HG02623 (cell line): ENCODE measurements around the gene THOC6.

ENCODE experiments used
- ATAC-seq: cut with Tn5 transposase; IDR thresholded peaks from one replicate; pipeline ENCODE4 v1.9.1; 2021; ENCODE audit warnings: moderate library complexity; ENCODE audit not compliant: unreplicated experiment

Gene THOC6

DNA sequence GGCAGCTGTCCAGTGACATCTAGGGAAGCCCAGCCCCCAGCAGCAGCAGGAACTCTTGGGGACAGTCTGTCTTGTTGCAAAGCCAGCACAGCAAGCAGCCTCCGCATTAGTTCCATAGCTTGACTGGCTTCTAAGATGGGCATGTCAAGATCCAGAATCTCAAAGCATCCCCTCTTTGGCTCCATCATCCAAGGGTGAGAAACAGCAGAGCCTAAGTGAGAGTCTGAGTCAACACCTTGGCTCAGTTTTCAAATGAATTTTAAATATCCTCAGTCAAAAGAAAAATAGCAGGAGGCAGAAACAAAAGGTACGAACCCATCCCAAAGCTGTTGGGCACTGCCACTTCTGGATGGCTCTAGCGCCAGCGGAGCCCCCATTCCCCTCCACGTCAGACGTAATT is 8.9 kb upstream of the THOC6 start:
- ATAC-seq, result no peak

DNA sequence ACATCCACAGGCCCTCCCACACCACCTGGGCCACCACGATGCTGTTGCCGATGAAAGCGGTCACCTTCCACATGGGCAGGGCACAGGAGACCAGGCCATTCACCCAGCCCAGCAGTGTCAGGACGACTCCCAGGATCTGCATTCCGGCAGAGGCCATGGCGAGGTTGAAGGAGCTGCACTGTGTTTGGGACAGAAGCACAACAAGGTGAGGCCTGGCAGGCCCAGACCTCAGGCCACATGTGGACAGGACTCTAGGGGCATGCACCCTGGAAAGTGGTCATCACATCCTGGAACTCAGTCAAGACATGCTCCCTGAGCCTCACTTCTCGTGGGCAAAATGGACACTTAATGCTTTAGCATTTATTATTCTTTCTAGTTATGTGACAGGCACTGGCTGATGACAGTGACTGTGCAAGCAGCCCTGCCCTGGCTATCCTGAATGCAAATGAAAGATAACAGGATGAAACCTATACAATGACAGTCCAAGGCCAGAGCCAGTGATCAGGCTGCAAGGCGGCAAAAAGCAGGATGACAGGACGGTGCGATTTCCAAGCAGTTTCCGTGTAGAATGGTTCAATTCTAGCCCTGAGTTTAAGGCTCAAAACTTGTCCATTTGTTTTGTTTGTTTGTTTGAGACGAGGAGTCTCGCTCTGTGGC is 7.8 kb upstream of the THOC6 start:
- no peak for ATAC-seq

DNA sequence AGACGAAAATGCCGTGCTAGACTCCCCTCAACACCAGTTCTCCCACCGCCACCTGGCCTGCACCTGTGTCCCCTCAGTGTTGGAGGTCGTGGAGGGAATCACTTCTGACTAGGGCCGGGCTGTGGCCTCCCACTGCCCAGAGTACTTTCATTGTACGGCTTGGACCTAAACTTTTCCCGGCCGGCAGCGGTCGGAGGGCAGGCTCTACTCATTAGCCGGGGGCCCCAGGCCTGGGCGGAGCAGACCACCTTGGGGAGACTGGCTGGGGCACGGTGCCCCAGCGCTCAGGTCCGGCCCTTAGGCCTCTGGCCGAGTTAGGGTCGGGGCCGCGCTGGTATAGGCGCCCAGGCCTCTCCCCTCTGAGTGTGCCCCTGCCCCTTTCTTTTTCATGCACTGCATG is 6.5 kb upstream of the THOC6 start:
- no peak for ATAC-seq

DNA sequence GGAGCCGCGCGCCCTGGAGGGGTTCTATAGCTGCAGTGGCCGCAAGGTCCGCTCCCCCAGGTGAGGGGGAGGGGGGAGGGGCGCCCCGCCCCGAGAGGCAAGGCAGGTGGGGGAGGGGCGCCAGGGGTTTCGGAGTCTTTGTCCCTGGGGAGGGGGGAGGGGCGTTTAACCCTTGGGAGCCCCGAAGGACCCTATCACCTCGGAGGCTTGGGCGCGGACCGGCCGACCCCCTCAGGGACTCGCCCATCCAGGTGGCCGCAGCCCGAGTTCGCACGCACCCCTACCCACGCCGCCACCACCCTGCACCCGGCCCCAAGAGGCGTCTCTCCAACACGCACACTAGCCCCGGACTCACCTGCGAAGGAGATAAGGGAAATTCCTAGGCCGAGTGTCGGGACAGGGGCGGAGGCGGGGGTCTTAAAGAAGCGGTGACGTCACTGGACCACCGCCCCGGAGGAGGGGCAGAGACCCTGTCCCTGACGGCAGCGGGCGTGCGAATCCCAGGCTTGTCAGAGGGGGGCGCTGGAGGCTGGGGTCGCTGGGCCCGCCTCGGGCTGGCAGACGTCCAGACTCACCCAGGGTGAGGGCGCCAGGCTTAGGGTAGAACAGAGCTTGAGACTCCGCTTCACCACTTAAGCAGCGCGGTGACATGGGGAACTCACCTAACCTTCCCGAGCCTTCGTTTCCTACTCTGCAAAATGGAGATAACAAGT is 5.9 kb upstream of the THOC6 start, which contains the start of gene CLDN6:
Gene CLDN6 (minus strand): TSS at position 390 of the 713 bp plus-strand sequence. CDS start 2,162 bp downstream, outside the sequence.
- ATAC-seq, result no peak

DNA sequence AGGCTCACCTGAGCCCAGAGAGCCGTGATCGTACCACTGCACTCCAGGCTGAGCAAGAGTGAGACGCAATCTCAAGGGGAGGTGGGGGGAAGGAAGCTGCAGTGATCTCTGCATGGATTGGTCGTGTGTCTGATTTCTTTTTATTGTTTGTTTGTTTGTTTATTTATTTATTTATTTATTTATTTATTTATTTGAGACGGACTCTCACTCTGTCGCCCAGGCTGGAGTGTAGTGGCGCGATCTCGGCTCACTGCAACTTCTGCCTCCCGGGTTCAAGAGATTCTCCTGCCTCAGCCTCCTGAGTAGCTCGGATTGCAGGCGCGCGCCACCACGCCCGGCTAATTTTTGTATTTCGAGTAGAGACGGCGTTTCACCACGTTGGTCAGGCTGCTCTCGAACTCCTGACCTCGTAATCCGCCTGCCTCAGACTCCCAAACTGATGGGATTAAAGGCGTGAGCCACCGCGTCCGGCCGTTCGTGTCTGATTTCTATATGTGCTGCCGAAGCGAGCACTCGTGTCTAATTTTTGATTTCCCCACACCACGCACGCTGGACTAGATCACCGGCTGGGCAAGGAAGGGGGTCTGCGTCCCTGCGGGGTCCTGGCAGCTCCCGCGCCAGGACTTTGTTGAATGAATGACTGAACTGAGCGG is 4.1 kb upstream of the THOC6 start:
- no peak for ATAC-seq

DNA sequence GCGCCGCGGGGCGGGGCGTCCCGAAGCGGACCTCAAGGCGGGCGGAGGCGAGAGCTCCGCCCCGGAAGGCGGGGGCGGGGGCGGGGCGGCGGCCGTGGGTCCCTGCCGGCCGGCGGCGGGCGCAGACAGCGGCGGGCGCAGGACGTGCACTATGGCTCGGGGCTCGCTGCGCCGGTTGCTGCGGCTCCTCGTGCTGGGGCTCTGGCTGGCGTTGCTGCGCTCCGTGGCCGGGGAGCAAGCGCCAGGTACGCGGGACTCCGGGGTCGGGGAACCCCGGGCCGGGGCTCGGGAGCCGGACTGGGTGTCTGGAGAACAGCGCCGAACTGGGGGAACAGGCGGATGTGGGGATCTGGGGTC is 3.6 kb upstream of the THOC6 start, which contains the start of gene TNFRSF12A:
Gene TNFRSF12A (plus strand): TSS at position 122 of the 357 bp plus-strand sequence. CDS start 30 bp downstream, at position 152.
- no peak for ATAC-seq

DNA sequence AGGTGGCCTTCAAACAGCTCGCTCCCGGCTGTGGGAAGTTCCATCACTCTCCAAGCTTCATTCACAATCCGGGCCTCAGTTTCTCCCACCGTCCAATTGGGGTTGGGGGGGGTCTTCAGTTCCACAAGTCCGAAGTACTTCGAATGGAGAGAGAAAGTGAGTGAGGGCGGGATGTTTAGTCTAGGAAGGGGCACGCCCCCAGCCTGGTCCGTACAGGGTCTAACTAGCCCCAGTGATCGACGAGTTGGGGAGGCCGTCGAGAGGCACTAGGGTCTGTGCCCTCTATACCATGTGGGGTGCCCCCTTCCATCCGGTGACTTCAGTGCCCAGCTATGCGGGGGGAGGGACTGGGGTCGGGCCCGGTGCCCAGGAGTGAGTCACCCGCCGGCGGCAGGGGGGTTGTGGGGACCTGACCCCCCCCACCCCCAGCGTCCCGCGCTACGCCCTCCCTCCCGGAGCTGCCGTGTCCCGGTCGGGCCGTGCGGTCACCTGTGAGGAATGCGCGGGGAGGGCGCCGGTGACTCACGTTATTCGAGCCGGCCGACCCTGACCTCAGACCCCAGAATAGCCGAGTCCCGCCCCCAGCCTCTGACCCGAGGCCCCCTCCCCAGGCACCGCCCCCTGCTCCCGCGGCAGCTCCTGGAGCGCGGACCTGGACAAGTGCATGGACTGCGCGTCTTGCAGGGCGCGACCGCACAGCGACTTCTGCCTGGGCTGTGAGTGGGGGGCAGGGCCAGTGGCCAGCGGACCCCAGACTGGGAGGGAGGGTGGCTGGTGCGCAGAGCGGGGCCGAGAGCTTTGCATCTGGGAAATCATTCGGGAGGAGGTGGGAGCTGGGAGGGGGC is 3.0 kb upstream of the THOC6 start:
- ATAC-seq, result no peak

DNA sequence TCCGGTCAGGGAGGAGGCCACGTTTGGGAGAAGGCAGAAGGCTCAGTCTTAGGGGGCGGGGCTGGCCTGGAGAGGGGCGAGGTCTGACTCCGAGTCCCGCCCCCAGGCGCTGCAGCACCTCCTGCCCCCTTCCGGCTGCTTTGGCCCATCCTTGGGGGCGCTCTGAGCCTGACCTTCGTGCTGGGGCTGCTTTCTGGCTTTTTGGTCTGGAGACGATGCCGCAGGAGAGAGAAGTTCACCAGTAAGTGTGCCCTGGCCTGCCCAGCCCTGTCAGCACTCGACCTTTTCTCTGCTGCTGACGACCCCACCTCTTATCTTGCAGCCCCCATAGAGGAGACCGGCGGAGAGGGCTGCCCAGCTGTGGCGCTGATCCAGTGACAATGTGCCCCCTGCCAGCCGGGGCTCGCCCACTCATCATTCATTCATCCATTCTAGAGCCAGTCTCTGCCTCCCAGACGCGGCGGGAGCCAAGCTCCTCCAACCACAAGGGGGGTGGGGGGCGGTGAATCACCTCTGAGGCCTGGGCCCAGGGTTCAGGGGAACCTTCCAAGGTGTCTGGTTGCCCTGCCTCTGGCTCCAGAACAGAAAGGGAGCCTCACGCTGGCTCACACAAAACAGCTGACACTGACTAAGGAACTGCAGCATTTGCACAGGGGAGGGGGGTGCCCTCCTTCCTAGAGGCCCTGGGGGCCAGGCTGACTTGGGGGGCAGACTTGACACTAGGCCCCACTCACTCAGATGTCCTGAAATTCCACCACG is 2.2 kb upstream of the THOC6 start:
- no peak for ATAC-seq

DNA sequence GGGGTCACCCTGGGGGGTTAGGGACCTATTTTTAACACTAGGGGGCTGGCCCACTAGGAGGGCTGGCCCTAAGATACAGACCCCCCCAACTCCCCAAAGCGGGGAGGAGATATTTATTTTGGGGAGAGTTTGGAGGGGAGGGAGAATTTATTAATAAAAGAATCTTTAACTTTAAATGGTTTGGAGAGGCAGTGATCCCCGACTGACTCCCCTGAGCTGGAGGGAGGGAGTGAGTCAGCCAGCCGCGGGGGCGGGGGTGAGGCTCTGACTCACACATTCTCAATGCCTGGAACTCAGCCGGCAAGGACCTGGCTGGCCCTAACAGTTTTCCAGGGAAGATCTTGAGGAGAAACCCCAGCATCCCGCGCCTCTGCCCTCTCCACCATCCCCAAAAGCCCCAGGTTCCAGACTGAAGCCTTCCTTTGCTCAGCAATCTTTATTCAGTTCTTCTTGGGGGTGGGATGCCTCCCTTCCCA is 1.6 kb upstream of the THOC6 start:
- ATAC-seq, result no peak

DNA sequence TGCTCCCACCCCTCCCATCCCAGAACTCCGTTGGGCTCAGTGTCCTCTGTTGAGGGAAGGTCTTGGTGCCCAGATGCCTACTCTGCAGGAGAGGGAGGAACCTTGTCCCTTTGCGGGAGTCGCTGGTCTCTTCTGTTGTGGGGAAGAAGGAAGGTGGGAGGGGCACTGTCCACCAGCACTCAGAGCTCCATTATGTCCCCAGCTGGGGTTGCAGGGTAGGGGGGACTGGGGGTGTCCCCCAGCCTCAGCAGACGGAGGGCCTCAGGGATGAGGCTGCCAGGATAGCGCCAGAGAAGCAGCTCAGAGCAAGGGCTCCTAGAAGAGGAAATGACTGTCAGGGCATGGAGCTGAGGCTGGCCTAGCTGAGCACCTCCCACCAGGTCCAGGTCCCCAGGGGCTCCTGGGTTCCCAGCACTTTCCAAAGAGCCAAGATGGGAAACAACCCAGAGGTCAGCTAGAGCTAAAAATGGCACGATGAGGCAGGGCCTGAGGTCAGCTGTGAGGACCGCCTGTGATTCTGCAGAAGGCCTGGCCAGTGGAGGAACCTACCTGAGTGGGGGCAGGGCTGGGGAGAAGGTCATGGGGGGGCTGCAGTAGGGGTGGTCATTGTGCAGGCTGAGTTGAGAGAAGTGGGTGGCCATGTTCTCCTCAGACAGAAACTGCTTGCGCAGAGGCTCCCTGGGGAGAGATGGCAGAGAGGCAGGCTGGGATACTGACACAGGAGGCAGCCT is 986 bp upstream of the THOC6 start:
- ATAC-seq, result no peak

DNA sequence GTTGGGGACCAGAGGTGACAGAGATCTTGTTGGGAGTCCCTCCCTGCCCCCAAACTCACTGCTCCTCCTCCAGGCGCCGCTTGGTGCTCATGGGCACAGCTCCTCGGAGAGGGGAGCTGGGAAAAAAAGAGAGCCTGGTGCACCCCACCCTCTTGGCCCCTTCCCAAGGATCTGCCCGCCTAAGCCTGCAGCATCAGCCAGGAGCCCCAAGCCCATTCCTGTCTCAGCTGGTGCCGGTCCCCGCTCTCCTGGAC is 493 bp upstream of the THOC6 start:
- no peak for ATAC-seq

DNA sequence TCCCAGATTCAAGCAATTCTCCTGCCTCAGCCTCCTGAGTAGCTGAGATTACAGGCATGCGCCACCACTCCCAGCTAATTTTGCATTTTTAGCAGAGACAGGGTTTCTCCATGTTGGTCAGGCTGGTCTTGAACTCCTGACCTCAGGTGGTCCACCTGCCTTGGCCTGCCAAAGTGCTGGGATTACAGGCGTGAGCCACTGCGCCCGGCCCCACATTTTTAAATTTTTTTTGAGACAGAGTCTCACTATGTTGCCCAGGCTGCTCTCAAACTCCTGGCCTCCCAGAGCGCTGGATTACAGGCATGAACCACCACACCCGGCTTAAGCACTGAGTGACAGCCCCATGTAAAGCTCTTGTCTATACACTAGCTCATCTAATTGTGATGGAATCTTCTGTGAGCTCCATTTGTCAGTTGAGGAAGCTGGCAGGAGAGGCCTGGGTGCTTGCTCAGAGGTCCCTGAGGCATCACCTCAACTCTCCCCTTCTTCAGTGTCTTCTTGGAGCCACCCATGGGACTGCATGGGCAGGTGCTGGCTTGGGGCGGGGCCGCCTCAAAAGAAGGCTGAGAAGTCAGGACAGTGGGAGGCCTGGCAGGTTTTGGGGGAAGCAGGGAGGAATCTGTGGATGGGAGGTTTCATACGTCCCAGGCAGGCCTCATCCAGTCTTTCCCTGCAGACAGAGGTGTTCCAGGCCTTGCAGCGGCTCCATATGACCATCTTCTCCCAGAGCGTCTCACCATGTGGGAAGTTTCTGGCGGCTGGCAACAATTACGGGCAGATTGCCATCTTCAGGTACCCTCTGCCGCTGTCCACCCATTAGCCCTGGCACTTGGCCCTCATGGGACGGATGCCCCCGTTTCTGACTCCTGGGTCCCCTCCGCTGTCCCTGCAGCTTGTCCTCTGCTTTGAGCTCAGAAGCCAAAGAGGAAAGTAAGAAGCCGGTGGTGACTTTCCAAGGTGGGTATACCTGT is 1.5 kb downstream of the THOC6 start:
- no peak for ATAC-seq

DNA sequence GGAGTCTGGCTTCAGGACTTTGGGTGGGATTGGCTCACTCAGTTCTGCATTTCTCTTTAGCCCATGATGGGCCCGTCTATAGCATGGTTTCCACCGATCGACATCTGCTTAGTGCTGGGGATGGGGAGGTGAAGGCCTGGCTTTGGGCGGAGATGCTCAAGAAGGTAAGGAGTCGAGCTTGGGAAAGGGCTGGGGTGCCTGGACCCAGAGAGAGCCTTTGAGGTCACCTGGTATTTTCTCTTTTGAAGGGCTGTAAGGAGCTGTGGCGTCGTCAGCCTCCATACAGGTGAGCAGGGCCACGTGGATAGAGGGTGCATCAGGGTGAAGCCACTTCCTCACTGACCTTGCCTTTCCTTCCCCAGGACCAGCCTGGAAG is 2.2 kb downstream of the THOC6 start:
- no peak for ATAC-seq

DNA sequence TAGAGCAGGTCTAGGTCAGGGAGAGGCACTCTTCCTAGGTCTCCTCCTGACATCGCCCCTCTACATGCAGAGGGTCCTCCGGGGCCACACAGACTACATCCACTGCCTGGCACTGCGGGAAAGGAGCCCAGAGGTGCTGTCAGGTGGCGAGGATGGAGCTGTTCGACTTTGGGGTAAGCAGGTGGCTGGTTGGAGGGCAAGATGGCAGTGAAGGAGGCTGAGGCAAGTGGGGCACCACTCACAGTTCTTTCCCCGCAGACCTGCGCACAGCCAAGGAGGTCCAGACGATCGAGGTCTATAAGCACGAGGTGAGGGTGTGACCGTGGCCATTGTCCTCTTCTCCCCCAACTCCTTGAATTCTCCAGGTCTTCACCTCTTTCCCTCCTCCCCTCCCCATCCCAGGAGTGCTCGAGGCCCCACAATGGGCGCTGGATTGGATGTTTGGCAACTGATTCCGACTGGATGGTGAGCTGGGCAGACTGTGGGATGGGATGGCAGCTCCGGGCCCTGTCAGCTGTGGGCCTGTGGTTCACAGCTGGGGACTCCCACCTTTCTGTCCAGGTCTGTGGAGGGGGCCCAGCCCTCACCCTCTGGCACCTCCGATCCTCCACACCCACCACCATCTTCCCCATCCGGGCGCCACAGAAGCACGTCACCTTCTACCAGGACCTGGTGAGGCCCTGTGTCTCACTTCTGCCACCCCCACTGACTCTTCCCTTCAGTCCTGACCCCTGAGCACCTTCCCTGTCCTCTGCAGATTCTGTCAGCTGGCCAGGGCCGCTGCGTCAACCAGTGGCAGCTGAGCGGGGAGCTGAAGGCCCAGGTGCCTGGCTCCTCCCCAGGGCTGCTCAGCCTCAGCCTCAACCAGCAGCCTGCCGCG is 3.0 kb downstream of the THOC6 start:
- no peak for ATAC-seq

DNA sequence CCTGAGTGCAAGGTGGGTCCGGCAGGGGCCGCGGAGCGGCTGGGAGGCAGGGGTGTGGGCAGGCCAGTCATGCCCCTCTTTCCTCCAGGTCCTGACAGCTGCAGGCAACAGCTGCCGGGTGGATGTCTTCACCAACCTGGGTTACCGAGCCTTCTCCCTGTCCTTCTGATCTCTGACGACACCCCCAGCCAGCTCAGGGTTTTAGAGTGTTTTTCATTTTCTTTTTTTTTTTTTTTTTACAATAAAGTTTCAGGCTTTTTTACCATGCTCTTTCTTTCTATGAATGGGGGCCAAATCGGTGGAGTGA is 3.6 kb downstream of the THOC6 start:
- no peak for ATAC-seq

DNA sequence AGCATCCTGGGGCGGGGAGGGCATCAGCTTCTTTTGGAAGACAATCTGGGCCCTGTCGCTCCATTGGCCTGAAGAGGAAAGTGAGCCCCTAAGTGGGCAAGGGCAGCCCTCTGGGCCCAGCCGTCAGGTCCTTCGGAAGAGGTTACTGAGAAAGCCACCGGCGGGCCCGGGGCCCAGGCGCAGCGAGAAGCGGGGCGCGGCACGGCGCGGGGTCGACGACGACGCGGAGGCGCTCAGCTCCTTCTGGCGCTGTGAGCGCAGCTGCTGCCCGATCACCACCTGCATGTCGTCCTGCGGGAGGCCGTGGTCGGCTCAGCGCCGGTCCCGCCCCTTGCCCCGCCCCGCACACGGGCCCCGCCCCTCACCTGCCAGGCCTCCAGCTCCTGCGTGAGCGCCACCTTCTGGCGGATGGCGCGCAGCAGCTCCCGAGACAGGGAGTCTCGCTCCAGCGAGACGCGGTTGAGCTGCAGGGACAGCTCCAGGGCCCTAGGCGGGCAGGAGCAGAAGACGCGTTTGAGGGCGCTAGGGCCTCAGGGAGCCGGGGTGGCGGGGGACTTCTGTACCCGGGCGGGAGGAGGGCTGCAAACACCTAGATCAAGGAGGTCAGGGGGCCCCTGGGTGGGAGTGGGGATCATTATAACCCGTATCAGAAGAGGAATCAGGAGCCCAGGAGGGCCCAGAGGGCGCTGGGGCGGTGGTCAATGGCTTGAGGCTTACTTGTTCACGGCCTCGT is 4.3 kb downstream of the THOC6 start:
- no peak for ATAC-seq

DNA sequence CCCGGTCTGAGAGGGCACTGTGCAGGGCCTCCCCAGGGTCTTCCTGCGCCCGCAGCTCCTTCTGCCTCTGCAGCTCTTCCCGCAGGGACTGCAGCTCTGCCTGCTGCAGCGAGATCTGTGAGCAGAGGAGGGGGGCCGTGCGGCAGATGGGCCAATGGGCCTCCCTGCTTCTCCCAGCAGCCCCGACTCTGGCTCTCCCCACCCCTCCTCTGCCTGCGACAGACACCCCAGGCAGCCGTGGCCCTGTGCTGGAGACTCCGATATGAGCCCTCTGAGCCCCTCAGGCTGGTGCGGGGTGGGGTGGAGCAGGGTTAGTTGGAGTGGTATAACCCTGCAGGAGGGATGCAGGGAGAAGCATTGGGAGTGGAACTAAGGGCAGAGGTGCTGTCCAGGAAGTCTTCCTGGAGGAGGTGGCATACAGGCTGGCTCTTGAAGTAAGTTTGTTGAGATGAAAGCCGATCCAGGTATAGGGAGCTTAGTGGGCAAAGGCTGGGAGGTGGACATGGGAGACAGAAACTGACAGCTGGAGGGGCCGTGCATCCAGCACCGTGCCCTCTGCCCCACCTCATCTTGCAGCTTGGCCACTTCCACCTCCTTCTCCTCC is 5.0 kb downstream of the THOC6 start:
- ATAC-seq, result no peak
